ENCODE results near the gene BFSP1.

BFSP1 gene

DNA sequence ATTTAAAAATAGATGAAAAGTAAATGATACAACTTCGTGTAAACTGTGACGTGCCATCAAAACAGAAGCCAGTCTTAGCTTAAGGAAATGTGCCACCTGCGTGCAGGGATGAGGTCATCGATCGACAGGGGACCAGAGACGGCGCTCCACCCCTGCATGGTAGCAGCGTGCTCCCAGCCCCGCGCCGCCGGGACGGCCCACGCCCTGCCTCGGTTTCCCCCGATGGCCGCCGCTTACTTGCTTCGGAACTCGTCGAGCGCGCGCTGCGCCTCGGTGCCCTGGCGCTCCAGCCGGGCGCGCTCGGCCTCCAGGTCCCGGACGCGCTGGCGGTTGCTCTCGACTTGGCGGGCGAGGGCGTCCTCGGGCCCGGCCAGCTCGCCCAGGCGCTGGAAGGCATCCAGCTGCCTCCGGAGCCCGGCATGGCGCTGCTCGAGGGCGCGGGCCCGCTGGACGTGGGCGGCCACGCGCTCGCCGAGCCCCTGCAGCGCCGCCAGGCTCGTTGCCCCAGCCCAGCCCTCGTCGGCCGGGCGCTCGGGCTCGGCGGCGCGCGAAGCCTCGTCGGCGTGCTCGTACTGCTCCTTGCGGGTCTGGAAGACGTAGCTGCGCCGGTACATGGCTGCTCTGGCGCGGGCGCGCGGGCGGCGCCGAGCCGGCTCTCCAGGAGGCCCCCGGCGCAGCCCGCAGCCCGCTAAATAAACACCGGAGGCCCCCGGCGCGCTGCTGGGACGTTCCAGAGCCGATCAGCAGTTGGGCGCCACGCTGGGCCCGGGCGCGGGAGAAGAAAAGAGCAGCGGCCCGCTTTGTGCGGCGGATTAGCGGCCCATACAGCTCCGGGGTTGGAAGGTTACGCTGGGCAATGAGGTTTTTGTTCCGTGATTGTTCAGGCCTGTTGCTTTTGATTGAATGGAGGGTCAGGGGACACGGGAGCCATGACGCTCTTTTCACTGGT is at the start of gene BFSP1:
Gene BFSP1, minus strand, starts transcription at position 664 of the 949 bp plus-strand sequence. Its CDS starts 50 bp downstream, at position 614.
- in situ Hi-C loops (cut with HindIII; ENCODE audit: low sequenced_read_pairs): loop anchor here (5.0 kb wide), 1 partner anchor 41 kb away; the partner anchor contains the start of gene DSTN

DNA sequence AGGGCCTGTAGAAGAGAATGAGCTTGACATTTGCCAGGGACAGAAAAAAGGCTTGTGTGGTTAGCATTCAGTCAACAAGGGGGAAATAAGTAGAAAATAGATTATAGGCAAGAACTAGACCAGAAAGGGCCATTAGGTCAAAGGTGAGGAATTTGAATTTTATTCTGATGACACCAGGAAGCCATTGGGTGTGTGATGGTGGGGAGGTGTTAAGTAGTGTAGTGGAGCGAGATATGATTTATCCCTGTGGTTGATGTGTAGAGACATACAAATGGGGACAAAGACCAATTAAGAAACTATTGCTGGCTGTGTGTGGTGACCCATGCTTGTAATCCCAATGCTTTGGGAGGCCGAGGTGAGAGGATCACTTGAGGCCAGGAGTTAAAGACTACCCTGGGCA is 49.7 kb upstream of the BFSP1 start:
- in situ Hi-C loops (cut with HindIII; ENCODE audit: low sequenced_read_pairs): no loop called here

DNA sequence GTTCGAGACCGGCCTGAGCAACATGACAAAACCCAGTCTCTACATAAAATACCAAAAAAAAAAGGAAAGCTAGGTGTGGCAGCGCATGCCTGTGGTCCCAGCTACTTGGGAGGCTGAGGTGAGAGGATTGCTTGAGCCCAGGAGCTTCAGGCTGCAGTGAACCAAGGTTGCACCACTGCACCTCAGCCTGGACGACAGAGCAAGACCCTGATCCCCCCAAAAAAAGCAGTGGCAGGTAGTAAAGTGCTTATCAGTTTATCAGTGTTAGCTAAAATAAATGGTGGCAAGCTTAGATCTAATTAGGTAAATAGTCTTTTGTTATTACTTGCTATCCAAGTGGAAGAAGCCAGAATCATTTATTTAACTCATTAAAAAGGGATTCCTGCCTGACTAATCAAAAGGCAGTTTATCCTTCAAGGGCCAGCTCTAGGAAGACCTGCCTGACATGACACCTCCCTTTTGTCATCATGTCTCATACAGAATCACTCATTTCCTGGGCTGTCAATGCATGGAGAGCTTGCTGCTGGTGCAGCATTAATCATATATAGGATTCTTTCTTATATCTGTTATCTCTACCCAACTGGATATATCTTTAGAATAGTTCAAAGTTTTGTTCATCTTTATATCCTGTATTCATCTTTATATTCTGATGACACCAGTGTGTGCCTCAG is 48.3 kb upstream of the BFSP1 start:
- in situ Hi-C loops (cut with HindIII; ENCODE audit: low sequenced_read_pairs): no loop called here

DNA sequence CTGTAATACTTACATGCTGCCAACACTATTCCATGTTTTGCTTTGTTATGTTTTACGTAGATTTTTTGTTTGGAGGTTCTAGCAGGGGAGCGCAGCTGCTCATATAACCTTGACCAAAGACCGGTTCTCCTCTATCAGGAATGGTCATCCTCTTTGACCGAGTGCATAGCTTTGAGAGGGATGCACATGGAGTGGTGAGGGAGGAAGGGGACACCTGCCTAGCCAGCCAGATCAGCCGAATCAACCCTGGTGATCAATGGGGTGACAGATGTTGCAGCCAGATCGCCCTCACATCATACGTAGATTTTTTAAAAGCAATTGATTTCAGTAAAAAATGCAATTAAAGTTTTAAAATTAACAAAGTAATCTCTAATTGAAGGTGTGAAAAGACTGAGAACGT is 45.0 kb upstream of the BFSP1 start:
- in situ Hi-C loops (cut with HindIII; ENCODE audit: low sequenced_read_pairs): no loop called here

DNA sequence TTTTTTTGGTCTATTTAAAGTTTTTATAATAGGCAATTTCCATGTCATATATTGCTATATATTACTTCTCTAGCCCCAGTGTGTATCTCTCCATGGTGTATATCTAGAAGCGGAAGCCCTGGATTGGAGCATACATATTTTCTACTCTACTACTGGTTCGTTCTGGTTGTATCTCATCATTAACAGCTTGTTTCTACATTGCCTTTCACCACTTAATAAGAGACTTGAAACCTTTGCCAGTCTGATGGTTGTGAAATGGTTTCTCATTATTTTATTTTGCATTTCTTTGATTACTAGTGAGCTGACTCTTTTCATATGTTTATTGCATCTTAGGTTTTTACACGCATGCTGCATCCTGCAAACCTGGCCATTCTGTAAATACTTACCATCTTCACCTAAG is 42.3 kb upstream of the BFSP1 start:
- in situ Hi-C loops (cut with HindIII; ENCODE audit: low sequenced_read_pairs): loop anchor here (5.0 kb wide), 2 partner anchors 41 to 66 kb away; partner anchors contain the start of gene BFSP1

DNA sequence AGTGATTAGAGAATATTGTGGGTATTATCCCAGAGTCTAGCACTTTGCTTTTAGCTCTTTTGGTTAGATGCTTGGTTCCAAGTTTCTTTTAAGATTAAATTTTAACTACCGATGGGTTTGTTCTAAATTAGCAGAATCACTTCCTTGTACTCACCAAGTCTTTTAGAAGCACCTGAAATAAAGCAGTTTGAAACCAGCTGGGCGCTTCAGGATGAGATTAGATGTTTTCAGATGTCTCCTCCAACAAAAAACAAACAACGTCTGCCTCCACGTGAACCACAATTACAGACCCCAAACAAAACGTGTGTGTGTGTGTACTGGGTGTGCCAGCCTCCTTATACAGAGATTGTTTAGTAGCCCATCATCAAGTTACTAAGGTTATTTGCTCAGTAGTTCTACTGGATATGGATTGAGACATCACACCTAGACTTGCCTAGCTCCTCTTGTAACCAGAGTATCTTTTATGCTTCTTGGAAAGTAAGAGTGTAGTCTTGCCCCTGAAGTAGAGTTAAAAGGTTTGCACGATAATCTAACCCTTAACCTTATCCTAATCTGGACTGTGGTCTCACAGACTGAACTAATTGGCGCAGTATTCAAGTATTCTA is 41.0 kb upstream of the BFSP1 start:
- in situ Hi-C loops (cut with HindIII; ENCODE audit: low sequenced_read_pairs): loop anchor here (5.0 kb wide), 2 partner anchors 40 to 65 kb away; partner anchors contain the start of gene BFSP1

DNA sequence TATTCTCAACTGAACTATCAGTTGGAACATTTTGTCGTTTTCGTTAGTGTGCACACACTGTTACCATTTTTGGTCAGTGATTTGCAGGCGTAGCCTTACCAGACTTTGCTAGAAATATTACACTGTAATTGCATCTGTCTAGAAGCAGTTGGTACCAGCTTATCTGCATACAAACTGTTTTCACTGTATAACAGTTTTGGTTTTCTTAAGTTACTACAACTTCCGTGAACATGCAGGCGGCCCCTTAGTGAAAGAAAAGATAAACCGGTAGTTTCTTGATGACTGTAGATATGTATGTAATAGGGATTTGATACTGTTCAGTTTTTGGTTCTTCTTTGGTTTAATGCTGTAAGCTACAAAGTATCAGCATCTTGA is 40.0 kb upstream of the BFSP1 start:
- in situ Hi-C loops (cut with HindIII; ENCODE audit: low sequenced_read_pairs): loop anchor here (5.0 kb wide), 2 partner anchors 39 to 64 kb away; partner anchors contain the start of gene BFSP1

DNA sequence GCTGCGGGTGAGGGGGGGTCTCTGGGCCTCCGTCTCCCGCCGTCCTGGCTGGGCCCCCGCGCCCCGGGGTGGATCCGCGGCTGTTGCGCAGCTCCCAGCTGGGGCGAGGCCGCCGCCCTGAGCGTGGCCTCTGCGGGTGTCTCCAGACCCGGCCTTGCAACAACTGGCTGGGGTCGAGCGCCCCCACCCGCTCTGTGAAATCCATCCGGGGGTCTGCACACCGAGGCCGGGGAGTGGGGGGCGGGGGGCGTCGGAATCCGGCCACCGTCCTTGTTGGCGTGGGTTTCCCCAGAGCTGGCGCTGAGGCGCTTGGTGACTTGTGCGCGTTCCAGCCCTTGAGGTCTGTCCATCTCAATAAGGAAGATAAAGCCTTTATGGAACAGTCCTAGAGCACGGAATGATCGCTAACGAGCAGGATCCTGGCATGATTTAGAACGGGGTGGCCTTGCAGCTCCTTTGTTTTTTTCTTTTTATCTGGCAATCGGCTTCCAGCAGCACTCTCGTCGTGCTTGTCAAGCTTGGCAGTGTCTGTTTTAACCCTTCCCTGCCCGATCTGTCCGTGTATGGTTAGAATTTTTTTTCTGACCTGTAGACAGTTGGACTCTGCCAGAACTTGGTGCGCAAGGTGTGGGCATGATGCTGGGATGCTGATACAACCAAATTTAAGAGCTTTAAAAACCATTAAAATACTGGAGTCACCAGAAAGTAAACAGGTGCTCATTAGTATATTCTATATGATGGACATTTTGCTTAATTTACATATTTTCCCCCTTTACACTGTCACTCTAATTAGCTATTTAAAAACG is 39.4 kb upstream of the BFSP1 start:
- in situ Hi-C loops (cut with HindIII; ENCODE audit: low sequenced_read_pairs): loop anchor here (5.0 kb wide), 2 partner anchors 38 to 63 kb away; partner anchors contain the start of gene BFSP1

DNA sequence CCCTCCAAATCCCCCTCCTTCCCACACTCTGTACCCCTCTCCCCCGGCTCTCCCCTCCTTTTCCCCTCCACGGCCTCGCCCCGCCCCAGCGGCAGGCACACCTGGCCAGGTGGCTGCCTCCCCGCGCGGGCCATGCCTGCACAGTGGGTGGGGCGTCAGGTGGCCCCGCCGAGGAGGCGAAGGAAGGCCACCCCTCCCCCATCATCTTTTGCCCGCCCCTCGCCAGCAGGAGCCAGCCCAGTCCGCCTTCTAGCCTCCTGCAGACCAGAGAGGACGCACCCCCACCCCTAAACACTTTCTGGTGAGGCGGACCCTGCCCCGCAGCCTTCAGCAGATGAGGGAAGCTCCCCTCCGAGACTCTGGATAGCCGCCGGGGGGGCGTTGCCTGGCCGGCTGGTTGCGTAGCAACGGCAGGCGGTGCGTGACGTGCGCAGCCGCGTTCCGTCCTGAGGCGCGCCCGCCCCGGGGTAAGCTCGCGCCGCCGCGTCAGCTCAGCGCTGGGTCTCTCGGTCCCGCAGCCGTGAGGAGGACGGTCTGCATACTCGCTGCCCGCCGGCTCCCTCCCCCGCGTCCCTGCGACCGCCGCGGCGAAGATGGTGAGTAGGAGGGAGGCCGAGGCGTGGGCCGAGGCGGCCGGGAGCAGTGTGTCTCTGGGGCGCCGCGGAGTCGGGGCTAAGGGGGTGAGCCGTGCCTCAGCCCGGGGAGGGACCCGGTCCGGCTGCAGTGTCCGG is 38.6 kb upstream of the BFSP1 start, which contains the start of gene DSTN:
Gene DSTN, plus strand, starts transcription at position 460 of the 731 bp plus-strand sequence. Its CDS starts 134 bp downstream, at position 594.
- in situ Hi-C loops (cut with HindIII; ENCODE audit: low sequenced_read_pairs): loop anchor here (5.0 kb wide), 2 partner anchors 37 to 62 kb away; partner anchors contain the start of gene BFSP1

DNA sequence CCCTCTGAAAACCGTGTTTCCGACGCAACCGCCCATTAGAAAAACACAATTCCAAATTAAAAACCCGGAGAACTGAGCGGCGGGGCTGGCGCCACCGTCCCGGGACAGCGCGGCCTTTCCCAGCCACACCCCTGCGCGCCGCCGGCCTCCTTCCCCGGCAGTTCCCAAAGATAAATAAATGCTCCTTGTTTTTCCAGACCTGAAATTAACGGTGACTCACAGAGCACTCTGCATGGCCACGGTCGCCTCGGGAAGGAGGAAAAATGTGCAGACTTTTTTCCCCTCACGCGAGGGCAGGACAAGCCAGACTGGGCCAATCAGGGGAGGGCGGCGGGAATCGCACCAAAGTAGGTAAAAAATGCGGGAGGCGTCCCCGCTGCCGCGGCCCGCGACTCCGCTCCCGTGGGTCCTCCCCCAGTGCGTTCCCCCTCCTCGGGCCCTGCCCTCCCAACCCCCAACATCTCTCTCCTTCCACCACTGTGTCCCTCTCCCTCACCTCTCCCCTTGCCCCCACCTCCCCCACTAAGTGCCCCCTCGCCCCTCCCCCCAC is 37.9 kb upstream of the BFSP1 start:
- in situ Hi-C loops (cut with HindIII; ENCODE audit: low sequenced_read_pairs): no loop called here

DNA sequence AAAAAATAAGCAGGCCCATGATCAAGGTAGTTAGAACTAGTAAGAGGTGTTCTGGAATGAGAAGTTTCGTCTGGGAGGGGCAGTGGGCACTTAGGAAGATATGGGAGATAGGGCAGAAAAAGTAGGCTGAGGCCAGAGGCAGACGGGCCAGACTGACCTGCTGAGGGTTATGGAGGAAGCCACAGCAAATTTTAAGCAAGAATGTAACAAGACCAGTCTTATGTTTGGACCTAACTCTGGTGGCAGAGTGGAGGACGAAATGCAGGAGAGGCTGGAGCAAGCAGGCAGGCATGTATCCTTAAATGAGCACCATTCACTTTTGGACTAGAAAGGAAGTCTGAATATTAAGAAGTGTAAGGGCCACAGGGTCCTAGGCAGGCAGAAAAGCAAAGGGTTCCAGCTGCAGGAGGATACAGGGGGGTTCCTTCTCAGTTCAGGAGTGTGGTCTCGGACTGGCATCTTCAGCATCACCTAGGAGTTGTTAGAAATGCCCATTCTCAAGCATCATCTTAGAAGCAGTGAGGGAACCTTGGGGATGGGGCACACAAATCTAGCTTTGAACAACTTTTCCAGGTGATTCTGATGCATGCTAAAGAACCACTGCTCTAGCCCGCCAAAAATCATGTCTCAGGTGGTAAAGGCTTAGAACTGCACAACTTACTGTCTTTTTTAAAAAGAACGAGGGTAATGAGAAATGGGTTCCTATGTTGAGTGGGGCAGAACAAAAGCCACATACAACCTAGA is 37.0 kb upstream of the BFSP1 start:
- in situ Hi-C loops (cut with HindIII; ENCODE audit: low sequenced_read_pairs): no loop called here

DNA sequence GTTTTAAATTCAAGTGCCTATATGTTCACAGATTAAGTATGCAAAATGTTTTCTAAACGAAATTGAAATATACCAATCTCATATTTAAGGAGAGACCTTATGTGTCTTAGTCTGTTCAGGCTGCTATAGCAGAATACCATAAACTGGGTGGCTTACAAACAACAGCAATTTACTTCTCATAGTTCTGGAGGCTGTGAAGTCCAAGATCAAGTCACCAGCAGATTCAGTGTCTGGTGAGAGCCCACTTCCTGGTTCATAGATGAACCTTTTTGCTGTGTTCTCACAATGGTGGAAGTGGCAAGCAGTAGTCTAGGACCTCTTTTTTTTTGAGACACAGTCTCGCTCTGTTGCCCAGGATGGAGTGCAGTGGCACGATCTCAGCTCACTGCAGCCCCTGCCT is 35.2 kb upstream of the BFSP1 start:
- in situ Hi-C loops (cut with HindIII; ENCODE audit: low sequenced_read_pairs): no loop called here

DNA sequence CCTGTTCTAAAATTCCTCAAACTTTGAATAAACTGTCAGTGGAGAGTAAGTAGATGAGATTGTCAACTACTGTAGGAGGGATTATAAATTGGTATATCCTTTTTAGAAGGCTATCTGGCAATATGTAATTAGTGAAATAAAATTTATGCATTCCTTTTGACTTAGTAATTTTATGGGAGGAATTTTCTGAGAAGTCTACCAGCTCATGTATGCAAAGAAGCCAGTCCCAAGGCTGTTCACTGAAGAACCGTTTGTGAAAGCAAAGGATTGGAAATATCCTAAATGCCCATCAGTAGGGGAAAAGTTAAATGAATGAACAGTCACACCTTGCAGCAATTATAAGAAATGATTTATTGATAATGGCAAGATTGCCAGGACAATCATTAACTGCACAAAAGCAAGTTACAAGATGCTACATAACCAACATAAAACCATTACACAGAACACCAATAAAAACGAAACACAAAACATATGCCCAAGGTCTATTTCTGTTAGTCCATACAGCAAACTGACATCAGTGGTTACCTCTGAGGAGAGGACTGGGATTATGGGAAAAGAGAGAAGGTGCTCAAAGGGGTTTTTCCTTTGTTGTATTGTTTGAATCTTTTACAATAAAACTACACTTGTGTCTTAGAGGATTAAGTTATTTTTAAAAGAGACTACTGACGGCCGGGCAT is 34.1 kb upstream of the BFSP1 start:
- in situ Hi-C loops (cut with HindIII; ENCODE audit: low sequenced_read_pairs): no loop called here

DNA sequence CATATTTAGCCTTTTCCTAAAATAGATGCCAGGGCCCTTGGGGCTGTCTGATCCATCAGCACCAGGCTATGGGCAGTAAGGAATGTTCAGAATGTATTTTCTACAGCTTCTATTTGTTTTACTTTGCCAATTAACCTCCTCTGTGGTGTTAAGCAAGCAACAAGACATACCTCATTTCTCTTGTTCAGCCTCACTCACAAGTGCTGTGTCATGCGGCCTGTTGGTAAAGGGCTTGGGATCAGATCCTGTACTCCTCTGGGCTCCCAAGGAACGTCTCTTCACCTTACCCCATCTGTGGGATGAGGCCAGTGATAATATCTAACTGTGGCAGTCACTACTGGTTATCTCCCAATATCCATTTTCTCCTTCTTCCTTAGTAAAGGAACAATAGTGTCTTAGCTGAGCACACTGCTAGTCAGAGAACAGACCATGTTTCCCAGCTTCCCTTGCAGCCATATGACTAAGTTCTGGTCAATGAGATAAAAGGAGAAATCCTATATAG is 31.7 kb upstream of the BFSP1 start:
- in situ Hi-C loops (cut with HindIII; ENCODE audit: low sequenced_read_pairs): no loop called here

DNA sequence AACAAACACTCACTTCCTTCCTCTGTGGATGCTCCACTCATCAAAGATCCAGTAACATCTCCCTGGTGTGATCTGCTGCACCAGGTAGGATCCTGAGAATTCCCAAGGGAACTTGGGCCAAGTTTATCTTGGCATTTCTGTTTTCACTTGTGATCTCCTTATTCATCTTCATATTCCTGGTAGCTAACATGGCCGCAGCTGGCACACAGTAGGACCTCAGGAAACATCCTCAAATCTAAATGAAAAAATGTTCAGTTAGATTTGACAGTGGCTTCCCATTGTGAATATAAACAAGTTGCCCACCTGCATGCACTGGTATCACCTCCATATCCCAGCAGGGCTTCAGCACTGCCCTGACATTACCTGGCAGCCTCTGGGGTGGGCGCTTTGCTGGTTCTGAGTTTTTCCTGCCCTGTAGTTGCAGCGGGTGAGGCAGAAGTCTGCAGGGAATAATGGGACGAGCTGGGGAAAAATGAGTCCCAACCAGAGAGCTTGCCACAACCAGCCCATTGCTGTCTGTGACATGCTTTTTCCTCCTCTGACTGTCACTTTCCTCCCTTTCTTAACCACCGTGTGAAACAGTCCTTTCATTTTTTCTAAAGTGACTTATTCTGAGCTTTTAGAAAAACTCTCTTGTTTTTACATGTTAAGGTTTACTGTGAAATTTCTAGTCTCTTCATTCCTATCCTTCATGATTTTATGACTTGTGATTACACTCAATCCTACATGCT is 29.3 kb upstream of the BFSP1 start:
- in situ Hi-C loops (cut with HindIII; ENCODE audit: low sequenced_read_pairs): no loop called here

DNA sequence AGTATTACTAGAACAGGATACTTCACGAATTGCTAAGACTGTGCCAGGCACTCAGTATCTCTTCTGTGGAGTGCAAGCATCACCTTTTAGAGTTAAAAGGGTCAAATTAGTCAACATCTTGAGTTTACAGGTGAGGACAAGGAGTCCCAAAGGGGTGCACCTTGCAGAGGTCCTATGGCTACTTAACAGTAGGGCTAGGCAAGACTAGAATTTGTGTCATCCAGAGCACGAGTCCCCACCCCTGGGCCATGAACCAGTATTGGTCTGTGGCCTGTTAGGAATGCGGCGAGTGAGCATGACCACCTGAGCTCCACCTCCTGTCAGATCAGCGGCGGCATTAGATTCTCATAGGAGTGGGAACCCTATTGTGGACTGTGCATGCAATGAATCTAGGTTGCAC is 28.2 kb upstream of the BFSP1 start:
- in situ Hi-C loops (cut with HindIII; ENCODE audit: low sequenced_read_pairs): no loop called here

DNA sequence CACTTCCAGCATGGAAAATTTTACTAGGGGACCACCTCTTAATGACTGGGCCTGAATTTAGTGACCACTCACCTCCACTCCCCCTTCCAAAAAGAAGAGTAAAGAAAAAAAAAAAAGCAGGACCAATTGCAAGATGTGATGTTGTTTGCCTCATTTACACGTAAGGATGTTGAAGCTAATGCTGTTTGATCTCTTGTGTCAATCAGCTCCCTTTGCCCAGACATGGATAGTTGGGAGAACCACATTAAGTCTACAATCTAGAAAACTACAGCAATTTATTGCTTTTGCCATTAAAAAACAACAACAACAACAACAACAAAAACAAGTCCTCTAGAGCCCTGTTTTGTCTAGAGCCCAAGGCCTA is 27.7 kb upstream of the BFSP1 start:
- in situ Hi-C loops (cut with HindIII; ENCODE audit: low sequenced_read_pairs): no loop called here

Measured in endothelial cell of hepatic sinusoid (primary cell).